C4-2B (cell line): ENCODE data around the gene CAMK1D.

Experiments used
- H3K27ac ChIP-seq: fragments of 450-650 bp; 2 replicates; pipeline ENCODE4 v1.5.1; 2017
- CTCF ChIP-seq: fragments of 450-650 bp; conservative IDR thresholded peaks from 2 replicates; pipeline ENCODE4 v1.5.1; 2017; ENCODE audit warnings: mild to moderate bottlenecking
- ZFX ChIP-seq: fragments of 450-650 bp; IDR thresholded peaks from 2 replicates; pipeline ENCODE4 v1.6.1; 2017

Gene CAMK1D

GRCh38 chr10:12791728-12792127 is 442.4 kb downstream of the CAMK1D start:
- TF ChIP-seq ZFX (no peak), CTCF (no peak)
- no peak overlapping the region for H3K27ac ChIP-seq

GRCh38 chr10:12792889-12793556 is 443.7 kb downstream of the CAMK1D start:
- TF ChIP-seq ZFX (no peak), CTCF (no peak)
- H3K27ac ChIP-seq, result no peak overlapping the region

GRCh38 chr10:12795315-12796110 is 446.2 kb downstream of the CAMK1D start:
- H3K27ac ChIP-seq, result no peak overlapping the region
- no peak for TF ChIP-seq ZFX
- TF ChIP-seq CTCF, result no peak

DNA sequence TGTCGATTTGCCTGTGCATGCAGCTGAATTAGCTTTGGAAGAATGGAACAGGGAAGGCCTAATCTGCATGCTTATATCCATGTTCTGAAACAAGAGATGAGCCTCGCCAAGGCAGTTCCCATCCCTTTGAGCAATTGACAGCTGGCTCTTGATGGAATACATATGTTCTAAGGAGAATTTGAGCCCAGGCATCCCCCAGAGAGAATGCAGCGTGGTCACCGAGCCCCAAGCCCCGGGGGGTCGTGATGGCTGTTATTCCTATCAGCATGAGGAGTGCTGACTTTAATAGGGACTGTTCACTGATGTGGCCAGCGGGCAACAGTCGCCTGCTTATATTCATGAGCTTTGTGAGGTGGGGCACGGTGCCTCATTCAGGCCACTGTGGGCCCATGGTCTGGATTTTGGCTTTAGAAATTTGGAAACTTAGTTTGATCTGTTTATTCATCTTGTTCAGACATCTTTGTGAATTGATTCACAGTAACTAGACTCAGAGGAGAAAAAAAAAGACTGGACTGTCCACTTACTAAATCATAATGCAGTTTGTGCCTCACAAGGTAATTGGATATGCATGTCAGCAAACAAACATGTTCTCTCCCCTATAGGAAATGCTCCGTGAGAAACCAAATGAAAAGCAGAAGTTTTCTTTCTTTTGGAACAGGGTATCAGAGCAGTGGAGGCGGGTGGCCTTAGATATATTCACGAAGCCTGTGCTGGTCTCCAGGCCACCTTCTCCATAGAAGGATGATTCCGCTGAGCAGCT is 447.2 kb downstream of the CAMK1D start:
- H3K27ac ChIP-seq, result no peak overlapping the region
- TF ChIP-seq CTCF (no peak), ZFX (no peak)

DNA sequence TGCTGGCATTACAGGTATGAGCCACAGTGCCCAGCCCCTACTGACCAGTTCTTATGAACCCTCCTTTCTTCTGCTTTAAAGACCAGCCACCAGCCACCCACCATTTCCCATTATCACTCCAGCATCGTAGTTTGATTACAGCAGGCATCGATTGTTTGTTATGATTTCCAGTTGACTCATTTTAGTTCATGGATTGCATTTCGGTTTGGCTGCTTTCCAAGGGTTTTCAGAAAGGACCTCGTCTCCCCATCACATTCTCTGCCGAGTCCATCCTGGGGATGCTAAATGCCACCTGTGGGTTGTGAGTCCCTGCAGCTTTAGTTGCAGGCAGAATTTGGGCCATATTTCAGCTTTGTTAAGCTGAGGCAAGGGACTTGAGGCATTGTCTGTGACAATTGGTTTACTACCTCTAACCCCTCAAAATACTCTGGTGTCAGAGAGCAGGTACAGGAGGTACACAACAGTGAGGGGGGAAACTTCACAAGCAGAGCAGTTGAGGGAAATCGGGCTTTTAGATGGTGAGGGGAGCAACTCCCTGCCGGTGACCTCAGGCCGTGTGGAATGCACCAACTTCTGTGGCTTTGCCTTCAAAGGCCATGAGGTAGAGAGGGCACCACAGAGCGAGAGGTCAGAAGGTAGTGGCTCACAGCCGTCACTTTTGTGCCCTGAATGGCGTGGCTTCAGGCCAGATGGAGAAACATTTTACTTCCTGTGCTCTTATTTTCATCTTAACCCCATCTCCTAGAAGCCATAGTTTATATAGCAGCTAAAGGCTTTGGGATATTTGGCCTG is 448.3 kb downstream of the CAMK1D start:
- TF ChIP-seq ZFX (no peak), CTCF (no peak)
- H3K27ac ChIP-seq, result no peak overlapping the region

DNA sequence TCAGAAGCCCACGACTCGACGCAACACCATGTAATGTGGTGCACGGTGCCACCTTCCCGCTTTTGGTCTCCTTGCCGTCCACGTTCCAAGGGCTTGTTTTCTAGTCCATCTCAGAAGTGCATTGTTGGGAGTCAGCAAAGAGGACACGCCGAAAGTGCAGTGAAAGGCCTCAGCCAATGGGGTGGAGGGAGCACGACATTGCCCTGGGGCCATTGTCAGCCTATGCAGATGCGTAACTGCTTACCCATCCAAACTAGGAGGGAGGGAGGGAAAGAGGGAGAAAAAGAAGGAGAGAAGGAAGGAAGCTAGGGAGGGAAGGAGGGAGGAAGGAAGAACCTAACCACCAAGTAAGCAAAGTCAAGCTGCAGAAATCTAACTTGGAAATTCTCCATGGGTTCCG is 449.8 kb downstream of the CAMK1D start:
- H3K27ac ChIP-seq, result no peak overlapping the region
- TF ChIP-seq CTCF (no peak), ZFX (no peak)
